ENCODE results near the gene CCT3.
"Not testable (repeated sequence)": the region's sequence is repeated elsewhere in the genome, so short reads cannot be mapped to it uniquely, and the experiment has no call there.

The CCT3 gene

DNA sequence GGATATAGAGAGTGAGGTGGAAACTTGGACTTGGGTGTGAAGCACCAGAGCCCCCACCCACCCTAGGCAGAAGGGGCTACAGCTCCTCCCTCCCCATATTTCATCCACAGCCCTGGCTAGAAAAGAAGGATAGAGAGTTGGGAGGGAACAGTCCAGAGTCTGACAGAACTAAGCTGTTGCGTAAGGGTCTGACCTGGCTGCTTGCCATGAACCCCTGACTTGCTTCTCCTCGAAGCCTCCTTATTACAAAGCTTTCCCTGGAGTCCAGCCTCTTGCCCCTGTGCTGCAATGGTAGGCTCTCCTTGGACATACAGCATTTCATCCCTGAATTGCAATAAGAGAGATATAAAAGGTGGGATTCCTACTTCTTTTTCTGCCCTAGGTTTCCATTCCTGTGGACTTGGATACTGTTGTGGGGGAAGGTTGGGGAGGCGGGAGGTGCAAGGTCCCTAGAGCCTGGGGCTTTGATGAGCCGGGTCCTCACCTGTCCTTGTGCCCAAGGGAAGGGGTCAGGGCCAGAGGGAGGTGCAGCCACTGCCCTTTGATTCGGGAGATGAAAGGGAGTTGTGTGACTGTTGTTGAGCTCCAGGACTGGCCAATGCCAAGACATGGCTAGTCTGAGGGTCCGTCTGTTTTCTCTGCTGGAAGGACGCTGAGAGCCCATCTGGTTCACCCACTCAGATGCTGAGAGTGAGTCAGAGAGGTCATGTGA lies 33.6 kb upstream of the CCT3 start:
- in situ Hi-C loops (cut with MboI; ENCODE audit: low pct_unique_long_range_greater_than_20kb, low sequenced_read_pairs) = no loop called here
- DNase-seq = no peak

DNA sequence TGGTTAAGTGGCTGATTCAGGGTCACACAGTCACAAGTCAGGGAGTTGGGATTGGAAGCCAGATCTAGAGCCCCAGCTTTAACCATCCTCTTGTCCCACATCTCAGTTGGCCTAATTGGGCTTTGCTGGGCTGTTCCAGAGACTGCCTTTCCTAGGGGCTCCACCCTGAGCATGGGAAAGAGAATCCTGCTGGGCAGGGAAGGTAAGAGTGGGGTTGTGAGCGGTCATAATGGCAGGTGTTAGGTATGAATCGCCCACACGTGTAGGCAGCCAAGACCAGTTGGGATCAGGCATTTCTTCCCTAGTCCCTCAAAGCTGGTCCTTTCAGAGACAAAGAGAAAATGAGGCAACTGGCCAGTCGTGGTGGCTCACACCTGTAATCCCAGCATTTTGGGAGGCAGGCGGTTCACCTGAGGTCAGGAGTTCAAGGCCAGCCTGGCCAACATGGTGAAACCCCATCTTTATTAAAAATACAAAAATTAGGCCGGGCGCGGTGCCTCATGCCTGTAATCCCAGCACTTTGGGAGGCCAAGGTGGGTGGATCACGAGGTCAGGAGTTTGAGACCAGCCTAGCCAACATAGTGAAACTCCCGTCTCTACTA lies 31.7 kb upstream of the CCT3 start:
- in situ Hi-C loops (cut with MboI; ENCODE audit: low pct_unique_long_range_greater_than_20kb, low sequenced_read_pairs); DNase-seq: not testable (repeated sequence)

DNA sequence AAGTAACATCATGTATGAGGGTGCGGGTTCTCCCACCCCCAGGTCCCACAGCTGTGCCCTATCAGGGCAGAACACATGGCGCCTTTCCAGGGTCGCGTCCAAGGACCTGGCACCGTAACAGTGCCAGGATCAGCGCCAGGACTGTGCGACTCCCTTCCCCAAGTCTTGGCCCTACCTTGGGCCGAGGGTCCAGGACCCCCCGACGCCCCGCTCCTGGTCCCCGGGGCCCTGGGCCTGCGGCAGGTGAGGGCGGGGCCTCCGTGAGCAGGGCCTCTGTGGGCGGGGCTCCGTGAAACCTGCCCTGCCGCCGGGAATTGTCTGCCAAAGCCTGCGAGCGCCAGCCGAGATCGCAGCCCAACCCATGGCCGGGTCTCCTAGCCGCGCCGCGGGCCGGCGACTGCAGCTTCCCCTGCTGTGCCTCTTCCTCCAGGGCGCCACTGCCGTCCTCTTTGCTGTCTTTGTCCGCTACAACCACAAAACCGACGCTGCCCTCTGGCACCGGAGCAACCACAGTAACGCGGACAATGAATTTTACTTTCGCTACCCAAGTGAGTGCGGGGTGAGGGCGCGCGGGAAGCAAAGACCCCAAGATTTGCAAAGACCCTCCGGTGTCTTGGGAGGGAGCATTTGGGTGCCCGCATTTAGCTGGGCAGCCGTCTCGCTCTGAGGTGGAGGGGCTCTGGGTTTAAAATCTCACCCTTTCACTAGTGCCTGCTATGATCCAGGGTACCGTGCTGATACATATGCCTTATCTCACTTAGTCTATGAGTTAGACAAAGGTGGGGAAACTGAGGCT lies 31.0 kb upstream of the CCT3 start, which contains the start of gene RHBG:
Gene RHBG, plus strand, starts transcription at position 323 of the 796 bp plus-strand sequence. Its CDS starts 39 bp downstream, at position 362.
- in situ Hi-C loops (cut with MboI; ENCODE audit: low pct_unique_long_range_greater_than_20kb, low sequenced_read_pairs) = no loop called here
- DNase-seq = no peak

DNA sequence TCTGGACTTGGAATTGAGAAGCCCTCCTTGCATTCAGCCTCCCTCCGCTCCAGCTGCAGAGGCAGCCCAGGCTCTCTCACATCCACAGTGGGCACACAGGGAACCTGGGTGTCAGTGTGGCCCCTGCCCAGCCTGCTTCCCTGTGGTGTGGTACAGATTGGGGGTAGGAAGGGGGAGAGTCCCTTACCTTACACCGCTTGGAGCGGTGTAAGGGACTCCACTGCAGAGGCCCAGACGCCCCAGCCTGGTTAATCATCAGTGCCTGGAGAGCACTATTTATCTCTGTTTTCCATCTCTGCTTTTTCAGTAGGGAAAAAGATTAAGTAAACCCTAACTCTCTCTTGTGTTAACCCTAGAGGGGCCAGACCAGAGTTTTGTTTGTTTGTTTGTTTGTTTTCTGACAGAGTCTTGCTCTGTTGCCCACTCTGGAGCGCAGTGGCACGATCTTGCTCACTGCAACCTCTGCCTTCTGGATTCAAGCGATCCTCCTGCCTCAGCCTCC lies 30.1 kb upstream of the CCT3 start:
- DNase-seq = no peak
- in situ Hi-C loops (cut with MboI; ENCODE audit: low pct_unique_long_range_greater_than_20kb, low sequenced_read_pairs) = no loop called here

DNA sequence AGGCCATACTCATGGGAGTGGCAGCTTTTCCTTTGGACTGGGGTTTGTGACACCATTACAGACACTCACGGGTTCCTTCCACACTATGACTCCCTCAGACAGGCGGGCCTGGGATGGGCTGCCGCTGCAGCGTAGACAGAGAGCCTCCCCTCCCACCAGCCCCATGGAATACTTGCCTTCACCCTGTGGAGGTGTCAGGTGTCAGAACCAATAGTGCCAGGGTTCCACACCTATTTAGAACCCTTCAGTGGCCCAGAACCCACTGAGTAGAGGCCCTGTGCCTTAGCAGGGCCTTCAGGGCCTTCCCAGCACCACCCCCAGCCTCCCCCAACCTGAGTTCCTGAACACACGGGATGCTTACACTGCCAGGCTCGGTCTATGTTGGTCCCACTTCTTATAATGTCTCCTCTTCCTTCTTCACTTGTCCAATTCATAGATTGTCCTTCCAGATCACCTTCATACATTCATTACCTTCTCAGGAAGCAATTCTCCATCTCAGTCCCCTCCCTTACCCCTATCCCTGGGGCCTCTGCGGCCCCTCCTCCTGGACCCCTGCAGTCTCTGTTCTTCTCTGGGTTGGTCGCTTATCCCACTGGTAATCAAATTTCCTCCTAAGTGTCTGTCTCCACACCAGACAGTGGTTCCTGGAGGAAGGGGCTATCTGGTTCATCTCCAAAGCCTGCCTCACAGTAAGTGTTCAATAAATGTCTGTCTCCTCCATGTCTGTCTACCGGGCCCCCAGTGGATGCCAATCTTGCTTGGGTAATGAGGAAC lies 29.5 kb upstream of the CCT3 start:
- no peak for DNase-seq
- in situ Hi-C loops (cut with MboI; ENCODE audit: low pct_unique_long_range_greater_than_20kb, low sequenced_read_pairs) = no loop called here

DNA sequence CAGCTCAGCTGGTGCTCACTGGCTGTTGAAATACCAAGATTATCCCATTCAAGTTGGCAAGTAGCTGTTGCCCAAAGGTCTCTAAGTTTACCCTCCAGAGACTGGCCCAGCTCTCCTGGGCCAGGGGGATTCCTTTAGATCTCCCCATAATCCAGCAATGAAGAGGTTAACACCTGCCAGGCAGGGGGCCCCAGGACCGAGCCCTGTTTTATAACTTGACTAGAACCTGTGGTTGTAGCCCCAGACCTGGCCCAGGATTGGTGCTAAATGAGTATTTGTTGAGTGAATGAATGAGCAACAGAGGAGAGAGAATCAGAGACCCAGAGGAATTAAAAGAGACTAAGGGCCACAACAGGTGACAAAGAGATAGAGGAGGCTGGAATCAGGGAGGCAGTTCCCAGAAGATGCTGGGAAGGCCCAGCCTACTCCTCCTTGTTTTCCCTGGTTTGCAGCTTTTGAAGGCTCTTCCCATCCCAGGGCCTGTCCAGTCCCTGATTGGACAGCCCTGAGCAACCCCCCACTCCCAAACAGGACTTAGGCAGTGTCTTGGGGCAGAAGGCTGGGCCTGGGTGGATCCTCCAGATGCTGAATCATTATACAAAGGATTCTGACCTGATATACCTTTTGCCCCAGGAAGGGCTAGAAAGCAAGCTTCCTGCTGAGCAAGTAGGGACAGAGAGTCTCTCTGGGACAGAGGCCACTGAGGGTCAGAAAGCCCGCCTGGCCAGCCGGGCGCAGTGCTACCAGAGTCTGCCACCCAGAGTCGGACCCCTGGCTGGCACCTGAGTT lies 28.5 kb upstream of the CCT3 start:
- in situ Hi-C loops (cut with MboI; ENCODE audit: low pct_unique_long_range_greater_than_20kb, low sequenced_read_pairs) = no loop called here
- DNase-seq = no peak

DNA sequence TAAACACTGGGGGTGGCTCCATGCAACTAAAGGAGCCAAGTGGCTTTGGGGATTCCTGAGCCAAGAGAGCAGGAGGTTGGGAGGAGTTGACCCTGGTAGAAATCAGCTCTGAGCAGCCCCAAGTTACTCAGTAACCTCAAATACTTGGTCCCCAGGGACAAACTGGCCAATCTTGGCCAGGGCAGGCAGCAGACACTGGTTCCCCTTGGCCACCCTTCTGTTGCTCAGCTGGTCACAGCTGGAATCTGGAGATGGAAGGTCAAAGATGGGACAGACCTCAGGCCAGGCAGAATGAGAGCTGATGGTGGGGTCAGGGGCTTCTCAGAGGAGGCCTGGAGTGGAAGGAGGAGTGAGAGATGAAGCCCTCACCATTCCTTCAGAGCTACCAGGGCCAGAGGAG lies 27.7 kb upstream of the CCT3 start:
- no peak for DNase-seq
- in situ Hi-C loops (cut with MboI; ENCODE audit: low pct_unique_long_range_greater_than_20kb, low sequenced_read_pairs) = no loop called here

DNA sequence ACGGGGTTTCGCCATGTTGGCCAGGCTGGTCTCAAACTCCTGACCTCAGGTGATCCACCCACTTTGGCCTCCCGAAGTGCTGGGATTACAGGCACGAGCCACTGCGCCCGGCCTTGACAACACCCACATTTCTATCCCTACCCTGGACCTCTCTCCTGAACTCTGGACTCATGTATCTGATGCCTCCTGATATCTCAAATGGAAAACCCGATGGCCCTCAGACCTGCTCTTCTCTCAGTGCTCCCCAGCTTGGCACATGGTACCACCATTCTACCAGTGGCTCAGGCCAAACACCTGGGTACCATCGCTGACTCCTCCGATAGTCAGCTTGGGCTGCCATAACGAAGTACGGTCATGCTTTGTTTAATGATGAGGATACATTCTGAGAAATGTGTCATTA lies 22.4 kb upstream of the CCT3 start:
- DNase-seq = no peak
- in situ Hi-C loops (cut with MboI; ENCODE audit: low pct_unique_long_range_greater_than_20kb, low sequenced_read_pairs) = no loop called here

DNA sequence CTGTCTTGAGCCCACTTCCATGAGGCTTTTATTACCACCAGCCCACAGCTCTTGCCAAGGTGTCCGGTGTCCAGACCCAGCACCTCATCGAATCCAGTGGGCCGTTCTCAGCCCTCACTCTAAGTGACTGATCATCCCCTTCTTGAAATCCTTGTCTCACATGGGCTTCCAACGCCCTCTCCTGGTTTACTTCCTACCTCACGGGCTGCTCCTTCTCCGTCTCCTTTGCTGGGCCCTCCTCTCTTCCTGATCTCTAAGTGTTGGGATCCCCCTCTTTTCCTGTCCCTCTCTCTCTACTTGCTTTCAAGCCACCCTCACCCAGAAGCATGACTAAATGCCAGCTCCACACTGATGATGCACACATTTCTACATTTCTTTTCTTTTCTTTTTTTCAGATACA lies 21.9 kb upstream of the CCT3 start:
- DNase-seq = no peak
- in situ Hi-C loops (cut with MboI; ENCODE audit: low pct_unique_long_range_greater_than_20kb, low sequenced_read_pairs) = no loop called here

DNA sequence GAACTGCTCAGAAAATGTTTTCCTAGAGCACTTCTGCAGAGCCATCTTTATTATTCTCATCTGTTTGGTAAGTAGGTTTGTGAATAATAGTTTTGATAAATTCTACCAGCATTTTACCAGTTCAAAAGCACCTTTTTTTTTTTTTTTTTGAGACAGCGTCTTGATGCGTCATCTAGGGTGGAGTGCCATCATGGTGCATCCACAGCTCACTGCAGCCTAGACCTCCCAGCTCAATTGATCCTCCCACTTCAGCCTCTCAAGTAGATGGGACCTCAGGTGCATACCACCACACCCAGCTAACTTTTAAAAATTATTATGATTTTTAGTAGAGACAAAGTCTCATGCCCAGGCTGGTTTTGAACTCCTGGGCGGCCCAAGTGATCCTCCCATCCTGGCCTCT lies 21.2 kb upstream of the CCT3 start:
- in situ Hi-C loops (cut with MboI; ENCODE audit: low pct_unique_long_range_greater_than_20kb, low sequenced_read_pairs) = no loop called here
- DNase-seq = no peak

DNA sequence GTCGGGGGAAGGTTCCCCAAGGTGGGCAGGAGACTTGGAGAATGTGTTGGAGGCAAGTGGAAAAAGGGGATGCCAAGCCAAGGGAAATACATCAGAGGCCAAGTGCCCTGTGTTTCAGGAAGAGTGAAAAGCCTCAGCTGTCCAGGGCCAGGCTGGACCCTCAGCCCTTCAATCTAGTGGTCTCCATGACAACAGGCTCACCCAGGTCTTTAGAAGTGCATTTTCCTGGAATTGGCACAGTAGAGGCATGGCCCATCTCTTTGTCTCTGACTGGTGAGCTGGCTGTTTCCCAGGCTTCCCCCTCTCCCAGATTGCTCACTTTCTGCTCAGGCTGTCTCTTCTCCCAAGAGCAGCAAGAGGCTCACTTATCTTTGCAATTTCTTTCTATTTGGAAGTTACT lies 20.5 kb upstream of the CCT3 start:
- no peak for DNase-seq
- in situ Hi-C loops (cut with MboI; ENCODE audit: low pct_unique_long_range_greater_than_20kb, low sequenced_read_pairs) = no loop called here

DNA sequence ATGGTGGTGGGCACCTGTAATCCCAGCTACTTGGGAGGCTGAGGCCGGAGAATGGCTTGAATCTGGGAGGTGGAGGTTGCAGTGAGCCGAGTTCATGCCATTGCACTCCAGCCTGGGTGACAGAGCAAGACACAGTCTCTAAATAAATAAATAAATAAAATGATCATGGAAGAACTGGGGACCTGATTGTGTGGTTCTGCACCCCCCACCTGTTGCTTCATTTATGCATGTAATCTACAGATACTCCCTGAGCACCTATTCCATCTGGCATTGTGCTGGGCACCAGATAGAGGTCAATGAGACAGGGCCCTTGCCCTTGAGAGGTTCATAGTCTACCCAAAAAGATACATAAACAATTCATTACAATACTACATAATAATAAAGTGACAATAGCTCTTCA lies 19.9 kb upstream of the CCT3 start:
- no peak for DNase-seq
- in situ Hi-C loops (cut with MboI; ENCODE audit: low pct_unique_long_range_greater_than_20kb, low sequenced_read_pairs) = no loop called here

DNA sequence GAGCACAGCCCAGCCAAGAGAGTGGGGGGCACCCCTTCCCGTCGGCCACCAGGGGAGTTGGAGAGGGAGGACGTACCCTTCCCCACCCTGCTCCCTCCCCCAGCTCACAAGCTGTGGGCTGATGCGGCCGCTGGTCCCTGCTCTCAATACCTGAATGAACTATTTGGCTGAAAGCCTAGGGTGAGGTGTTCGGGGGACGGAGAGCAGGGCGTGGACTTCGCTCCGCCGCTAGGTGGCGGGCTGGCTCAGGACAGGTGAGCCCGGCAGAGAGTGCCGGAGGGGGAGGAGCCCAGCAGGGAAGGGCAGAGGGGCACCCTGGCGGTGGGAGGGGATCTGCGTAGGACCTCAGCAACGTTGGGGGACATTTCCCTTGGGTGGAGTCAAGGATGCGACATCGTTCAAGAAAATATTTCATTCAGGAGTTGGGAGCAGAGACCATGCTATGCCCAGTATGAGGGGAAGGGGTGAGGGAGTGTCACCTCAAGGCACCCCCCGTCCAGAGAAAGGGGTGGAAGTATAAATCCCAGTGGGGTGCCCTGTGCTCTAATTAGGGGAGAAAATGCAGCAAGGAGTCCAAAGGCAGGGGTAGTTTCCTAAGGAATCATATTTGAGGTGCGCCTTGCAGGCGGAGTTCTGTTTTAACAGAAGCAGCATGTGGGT lies 18.9 kb upstream of the CCT3 start:
- DNase-seq = peak; percentile 37
- in situ Hi-C loops (cut with MboI; ENCODE audit: low pct_unique_long_range_greater_than_20kb, low sequenced_read_pairs) = no loop called here

DNA sequence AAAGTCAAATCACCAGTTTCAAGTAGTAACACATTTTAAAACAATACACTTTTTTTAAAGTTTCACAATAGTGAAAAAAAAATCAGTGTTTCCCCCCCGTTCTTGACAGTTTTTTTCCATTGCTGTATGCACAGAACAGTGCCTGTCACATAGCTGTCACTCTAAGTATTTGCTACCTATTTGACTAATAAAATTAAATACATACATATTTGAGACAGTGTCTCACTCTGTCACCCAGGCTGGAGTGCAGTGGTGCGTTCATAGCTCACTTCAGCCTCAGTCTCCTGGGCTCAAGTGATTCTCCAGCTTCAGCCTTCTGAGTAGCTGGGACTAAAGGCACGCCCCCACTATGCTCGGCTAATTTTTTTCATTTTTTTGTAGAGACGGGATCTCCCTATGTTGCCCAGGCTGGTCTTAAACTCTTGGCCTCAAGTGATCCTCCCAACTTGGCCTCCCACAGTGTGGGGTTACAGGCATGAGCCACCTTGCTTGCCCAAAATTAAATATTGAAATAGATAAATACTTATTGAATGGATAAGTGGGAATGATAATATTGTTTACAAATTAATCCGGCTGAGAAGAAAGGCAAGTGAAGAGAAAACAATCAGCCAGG lies 18.3 kb upstream of the CCT3 start:
- in situ Hi-C loops (cut with MboI; ENCODE audit: low pct_unique_long_range_greater_than_20kb, low sequenced_read_pairs) = no loop called here
- DNase-seq = no peak

DNA sequence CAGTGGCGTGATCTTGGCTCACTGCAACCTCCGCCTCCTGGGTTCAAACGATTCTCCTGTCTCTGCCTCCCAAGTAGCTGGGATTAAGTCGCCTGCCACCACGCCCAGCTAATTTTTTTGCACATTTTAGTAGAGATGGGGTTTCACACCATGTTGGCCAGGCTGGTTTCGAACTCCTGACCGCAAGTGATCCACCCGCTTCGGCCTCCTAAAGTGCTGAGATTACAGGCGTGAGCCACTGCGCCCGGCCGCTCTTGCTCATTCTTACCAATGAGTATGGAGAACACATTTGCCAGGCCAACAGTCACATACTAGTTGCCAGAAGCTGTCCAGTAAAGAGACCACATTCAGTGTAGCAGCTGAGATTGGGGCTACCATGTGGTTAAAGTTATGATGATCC lies 14.4 kb upstream of the CCT3 start:
- in situ Hi-C loops (cut with MboI; ENCODE audit: low pct_unique_long_range_greater_than_20kb, low sequenced_read_pairs) = not testable (repeated sequence)

DNA sequence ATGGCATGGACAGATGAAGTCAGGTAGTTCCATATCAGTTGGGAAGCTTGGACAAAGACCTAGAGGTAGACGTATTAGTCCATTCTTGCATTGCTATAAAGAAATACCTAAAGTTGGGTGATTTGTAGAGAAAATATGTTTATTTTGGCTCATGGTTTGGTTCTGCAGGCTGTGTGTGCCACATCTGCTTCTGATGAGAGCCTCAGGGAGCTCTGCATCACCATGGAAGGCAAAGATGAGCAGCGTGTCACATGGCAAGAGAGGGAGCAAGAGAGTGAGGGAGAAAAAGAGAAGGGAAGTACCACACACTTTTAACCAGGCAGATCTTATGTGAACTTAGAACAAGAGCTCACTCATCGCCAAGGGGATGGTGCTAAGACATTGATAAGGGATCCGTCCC lies 9.2 kb upstream of the CCT3 start:
- no peak for DNase-seq
- in situ Hi-C loops (cut with MboI; ENCODE audit: low pct_unique_long_range_greater_than_20kb, low sequenced_read_pairs) = no loop called here

More for the DNA sequence above, 14.4 kb upstream of the CCT3 start:
- not testable (repeated sequence) for DNase-seq

DNA sequence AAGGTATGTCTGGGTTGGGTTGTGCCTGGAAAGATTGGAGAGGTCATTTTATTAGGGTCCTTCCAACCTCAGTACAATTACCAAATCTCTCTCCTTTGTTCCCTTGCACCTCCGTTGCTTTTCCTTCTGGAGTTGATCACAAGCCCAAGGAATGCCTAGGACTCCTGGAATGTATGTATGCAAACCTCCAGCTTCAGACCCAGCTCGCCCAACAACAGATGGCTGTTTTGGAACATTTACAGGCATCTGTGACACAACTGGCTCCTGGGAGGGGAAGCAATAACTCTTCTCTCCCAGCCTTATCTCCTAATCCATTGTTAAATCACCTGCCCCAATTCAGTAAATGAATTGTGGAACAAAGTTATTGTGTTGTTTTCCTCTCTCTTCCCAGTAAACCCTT lies 8.5 kb upstream of the CCT3 start:
- DNase-seq = no peak
- in situ Hi-C loops (cut with MboI; ENCODE audit: low pct_unique_long_range_greater_than_20kb, low sequenced_read_pairs) = no loop called here

DNA sequence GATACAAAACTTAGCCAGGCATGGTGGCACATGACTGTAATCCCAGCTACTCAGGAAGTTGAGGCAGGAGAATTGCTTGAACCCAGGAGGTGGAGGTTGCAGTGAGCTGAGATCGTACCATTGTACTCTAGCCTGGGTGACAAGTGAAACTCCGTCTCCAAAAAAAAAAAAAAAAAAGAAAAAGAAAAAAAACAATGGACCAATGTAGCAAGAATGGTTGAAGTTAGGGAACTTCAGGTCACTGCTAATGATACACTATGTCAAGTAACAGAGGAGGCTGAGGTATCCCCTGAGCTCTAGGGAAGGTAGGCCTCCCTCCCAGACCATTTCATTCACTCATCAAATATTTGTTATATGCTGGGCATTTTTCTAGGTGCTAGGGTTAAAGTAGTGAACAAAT lies 7.9 kb upstream of the CCT3 start:
- in situ Hi-C loops (cut with MboI; ENCODE audit: low pct_unique_long_range_greater_than_20kb, low sequenced_read_pairs); DNase-seq: not testable (repeated sequence)

Data from KBM-7 (cell line).